ENCODE data around the gene ZNF219. TPM values are rescaled to one million over a fixed set of nuclear protein-coding genes. Genes with fewer than 3 reads are reported as not detected.

Gene ZNF219
- total and polyA plus RNA-seq, 2 of the 13 experiments (the other 11 are each of a cell fraction or from before 2014, with no cell fraction given), result 34.5 to 36.6 TPM

DNA sequence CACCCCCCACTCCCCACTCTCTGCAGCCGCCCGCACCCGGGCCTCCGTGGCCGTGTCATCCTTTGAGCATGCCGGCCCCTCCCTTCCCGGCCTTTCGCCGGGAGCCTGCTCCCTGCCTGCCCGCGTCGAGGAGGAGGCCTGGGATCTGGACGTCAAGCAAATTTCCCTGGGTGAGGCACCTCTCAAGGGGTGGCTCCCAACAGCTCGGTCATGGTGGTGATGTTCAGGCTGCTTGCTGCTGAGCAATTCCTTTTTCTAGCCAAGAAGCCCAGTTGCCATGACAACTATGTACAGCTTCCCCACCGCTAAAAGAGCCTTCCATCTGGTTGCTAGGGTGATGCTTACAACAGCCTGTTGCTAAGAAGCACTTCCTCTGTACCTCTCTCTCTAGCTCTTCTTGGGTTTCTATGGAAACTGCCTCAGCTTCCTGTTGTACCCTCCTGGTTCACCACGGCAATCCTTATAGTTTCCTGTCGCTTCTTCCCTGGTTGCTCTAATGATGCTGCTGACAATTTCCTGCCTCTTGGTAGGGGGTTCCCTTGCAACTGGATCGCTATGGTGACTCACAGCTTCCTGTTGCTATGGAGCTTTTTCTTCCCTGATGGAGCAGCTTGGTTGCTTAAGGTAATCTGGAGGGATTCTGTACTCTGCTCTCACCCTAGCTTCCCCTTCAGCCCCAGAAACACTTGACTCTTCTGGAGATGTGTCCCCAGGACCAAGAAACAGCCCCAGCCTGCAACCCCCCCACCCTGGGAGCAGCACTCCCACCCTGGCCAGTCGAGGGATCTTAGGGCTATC, 11.0 kb downstream of the ZNF219 start (continued):
- TF ChIP-seq ETV5 (CRISPR knock-in tag; IDR thresholded peaks at IDR 0.05; ENCODE audit: borderline replicate concordance) (no peak), KDM6A (CRISPR knock-in tag; IDR thresholded peaks at IDR 0.05; ENCODE audit: low read depth) (no peak), ZNF33B (CRISPR knock-in tag; IDR thresholded peaks at IDR 0.05) (no peak), RFX1 (IDR thresholded peaks at IDR 0.05) (peak; percentile 83), RFX3 (CRISPR knock-in tag; IDR thresholded peaks at IDR 0.05) (peak; percentile 67; the same call in 1 of the 2 replicates), NFATC3 (CRISPR knock-in tag; IDR thresholded peaks at IDR 0.05) (no peak), KLF9 (CRISPR knock-in tag; IDR thresholded peaks at IDR 0.05; ENCODE audit: low read depth) (no peak), AGO2 (optimal IDR thresholded peaks at IDR 0.05; ENCODE audit: low read depth, low read length) (peak; percentile 98), SRY (CRISPR knock-in tag; IDR thresholded peaks at IDR 0.05) (no peak), ZNF549 (CRISPR knock-in tag; IDR thresholded peaks at IDR 0.05) (no peak), RBFOX2 (IDR thresholded peaks at IDR 0.05; ENCODE audit: low read depth, low read length) (peak; percentile 65), POLR2AphosphoS5 (IDR thresholded peaks at IDR 0.05; ENCODE audit: low read depth, low read length) (peak; percentile 59), ZC3H13 (CRISPR knock-in tag; IDR thresholded peaks at IDR 0.05) (peak; percentile 58; the same call in 1 of the 2 replicates), PHF20 (CRISPR knock-in tag; IDR thresholded peaks at IDR 0.05) (no peak), RBM22 (optimal IDR thresholded peaks at IDR 0.05; ENCODE audit: low read length) (peak; percentile 96), BCL6 (CRISPR knock-in tag; IDR thresholded peaks at IDR 0.05) (no peak), MEIS1 (CRISPR knock-in tag; IDR thresholded peaks at IDR 0.05; ENCODE audit: borderline replicate concordance) (no peak), LCORL (IDR thresholded peaks at IDR 0.05) (no peak), LCORL (CRISPR knock-in tag; IDR thresholded peaks at IDR 0.05) (no peak), TAF1 (CRISPR knock-in tag; IDR thresholded peaks at IDR 0.05) (no peak)
- TF ChIP-seq, protein P1, sequence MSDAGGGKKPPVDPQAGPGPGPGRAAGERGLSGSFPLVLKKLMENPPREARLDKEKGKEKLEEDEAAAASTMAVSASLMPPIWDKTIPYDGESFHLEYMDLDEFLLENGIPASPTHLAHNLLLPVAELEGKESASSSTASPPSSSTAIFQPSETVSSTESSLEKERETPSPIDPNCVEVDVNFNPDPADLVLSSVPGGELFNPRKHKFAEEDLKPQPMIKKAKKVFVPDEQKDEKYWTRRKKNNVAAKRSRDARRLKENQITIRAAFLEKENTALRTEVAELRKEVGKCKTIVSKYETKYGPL (CRISPR knock-in tag; IDR thresholded peaks at IDR 0.05), result no peak
- TF ChIP-seq, protein P2, sequence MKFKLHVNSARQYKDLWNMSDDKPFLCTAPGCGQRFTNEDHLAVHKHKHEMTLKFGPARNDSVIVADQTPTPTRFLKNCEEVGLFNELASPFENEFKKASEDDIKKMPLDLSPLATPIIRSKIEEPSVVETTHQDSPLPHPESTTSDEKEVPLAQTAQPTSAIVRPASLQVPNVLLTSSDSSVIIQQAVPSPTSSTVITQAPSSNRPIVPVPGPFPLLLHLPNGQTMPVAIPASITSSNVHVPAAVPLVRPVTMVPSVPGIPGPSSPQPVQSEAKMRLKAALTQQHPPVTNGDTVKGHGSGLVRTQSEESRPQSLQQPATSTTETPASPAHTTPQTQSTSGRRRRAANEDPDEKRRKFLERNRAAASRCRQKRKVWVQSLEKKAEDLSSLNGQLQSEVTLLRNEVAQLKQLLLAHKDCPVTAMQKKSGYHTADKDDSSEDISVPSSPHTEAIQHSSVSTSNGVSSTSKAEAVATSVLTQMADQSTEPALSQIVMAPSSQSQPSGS (CRISPR knock-in tag; IDR thresholded peaks at IDR 0.05), result no peak
- TF ChIP-seq, protein P3, sequence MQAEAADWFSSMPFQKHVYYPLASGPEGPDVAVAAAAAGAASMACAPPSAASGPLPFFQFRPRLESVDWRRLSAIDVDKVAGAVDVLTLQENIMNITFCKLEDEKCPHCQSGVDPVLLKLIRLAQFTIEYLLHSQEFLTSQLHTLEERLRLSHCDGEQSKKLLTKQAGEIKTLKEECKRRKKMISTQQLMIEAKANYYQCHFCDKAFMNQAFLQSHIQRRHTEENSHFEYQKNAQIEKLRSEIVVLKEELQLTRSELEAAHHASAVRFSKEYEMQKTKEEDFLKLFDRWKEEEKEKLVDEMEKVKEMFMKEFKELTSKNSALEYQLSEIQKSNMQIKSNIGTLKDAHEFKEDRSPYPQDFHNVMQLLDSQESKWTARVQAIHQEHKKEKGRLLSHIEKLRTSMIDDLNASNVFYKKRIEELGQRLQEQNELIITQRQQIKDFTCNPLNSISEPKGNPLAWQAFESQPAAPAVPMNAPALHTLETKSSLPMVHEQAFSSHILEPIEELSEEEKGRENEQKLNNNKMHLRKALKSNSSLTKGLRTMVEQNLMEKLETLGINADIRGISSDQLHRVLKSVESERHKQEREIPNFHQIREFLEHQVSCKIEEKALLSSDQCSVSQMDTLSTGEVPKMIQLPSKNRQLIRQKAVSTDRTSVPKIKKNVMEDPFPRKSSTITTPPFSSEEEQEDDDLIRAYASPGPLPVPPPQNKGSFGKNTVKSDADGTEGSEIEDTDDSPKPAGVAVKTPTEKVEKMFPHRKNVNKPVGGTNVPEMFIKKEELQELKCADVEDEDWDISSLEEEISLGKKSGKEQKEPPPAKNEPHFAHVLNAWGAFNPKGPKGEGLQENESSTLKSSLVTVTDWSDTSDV (CRISPR knock-in tag; IDR thresholded peaks at IDR 0.05), result no peak
- TF ChIP-seq, protein P4, sequence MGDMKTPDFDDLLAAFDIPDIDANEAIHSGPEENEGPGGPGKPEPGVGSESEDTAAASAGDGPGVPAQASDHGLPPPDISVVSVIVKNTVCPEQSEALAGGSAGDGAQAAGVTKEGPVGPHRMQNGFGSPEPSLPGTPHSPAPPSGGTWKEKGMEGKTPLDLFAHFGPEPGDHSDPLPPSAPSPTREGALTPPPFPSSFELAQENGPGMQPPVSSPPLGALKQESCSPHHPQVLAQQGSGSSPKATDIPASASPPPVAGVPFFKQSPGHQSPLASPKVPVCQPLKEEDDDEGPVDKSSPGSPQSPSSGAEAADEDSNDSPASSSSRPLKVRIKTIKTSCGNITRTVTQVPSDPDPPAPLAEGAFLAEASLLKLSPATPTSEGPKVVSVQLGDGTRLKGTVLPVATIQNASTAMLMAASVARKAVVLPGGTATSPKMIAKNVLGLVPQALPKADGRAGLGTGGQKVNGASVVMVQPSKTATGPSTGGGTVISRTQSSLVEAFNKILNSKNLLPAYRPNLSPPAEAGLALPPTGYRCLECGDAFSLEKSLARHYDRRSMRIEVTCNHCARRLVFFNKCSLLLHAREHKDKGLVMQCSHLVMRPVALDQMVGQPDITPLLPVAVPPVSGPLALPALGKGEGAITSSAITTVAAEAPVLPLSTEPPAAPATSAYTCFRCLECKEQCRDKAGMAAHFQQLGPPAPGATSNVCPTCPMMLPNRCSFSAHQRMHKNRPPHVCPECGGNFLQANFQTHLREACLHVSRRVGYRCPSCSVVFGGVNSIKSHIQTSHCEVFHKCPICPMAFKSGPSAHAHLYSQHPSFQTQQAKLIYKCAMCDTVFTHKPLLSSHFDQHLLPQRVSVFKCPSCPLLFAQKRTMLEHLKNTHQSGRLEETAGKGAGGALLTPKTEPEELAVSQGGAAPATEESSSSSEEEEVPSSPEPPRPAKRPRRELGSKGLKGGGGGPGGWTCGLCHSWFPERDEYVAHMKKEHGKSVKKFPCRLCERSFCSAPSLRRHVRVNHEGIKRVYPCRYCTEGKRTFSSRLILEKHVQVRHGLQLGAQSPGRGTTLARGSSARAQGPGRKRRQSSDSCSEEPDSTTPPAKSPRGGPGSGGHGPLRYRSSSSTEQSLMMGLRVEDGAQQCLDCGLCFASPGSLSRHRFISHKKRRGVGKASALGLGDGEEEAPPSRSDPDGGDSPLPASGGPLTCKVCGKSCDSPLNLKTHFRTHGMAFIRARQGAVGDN (CRISPR knock-in tag; IDR thresholded peaks at IDR 0.05), result peak; percentile 30; the same call in 1 of the 2 replicates

Measured in HepG2 (cell line).